H1 (cell line): ENCODE data around the gene DPP10. TPM values are rescaled to one million over a fixed set of nuclear protein-coding genes. Genes with fewer than 3 reads are reported as not detected.

ENCODE experiments used
- CTCF ChIA-PET: fragments of 300-600 bp; sonication (Branson Sonifier 250); formaldehyde crosslinking; loops from one replicate; lab custom pipeline; 2021; ENCODE audit not compliant: partially characterized antibody; lab: Charles Lee
- POLR2A ChIA-PET: fragments of 300-600 bp; sonication (Branson Sonifier 250); formaldehyde crosslinking; loops from one replicate; lab custom pipeline; 2021; ENCODE audit warnings: inconsistent platforms; ENCODE audit not compliant: partially characterized antibody; lab: Charles Lee
- DNase-seq, 2 experiments: peaks; one replicate each; pipeline versions ENCODE4 v3.0.0 to v3.0.0-alpha.2; 2010 to 2022; ENCODE audit warnings: low spot score in 2 of 2, low read depth in 1 of 2, mixed read lengths in 1 of 2
- FAIRE-seq: peaks from 2 replicates; lab custom pipeline; 2011; peaks lifted over from hg19 to GRCh38; lab: Jason Lieb, UNC
- H2AFZ ChIP-seq: 2 replicates; pipeline ENCODE4 v1.8.1; 2012; ENCODE audit warnings: low read length, inconsistent platforms
- H2AK5ac ChIP-seq: 2 replicates; pipeline ENCODE4 v1.6.1; 2013; ENCODE audit warnings: low read depth, low read length
- H2BK120ac ChIP-seq: replicated peaks from 2 replicates; pipeline ENCODE3; 2013; ENCODE audit warnings: low read depth, low read length, inconsistent platforms
- H2BK12ac ChIP-seq: 2 replicates; pipeline ENCODE4 v1.6.1; 2013; ENCODE audit warnings: low read depth, low read length
- H2BK15ac ChIP-seq: 2 replicates; pipeline ENCODE4 v1.6.1; 2013; ENCODE audit warnings: low read length
- H2BK20ac ChIP-seq: 2 replicates; pipeline ENCODE4 v1.6.1; 2013; ENCODE audit warnings: low read length
- H2BK5ac ChIP-seq: 2 replicates; pipeline ENCODE4 v1.6.1; 2013; ENCODE audit warnings: low read depth, low read length
- H3K14ac ChIP-seq: 2 replicates; pipeline ENCODE4 v1.6.1; 2013; ENCODE audit warnings: inconsistent platforms; ENCODE audit not compliant: insufficient read length
- H3K18ac ChIP-seq: 2 replicates; pipeline ENCODE4 v1.6.1; 2013; ENCODE audit warnings: low read length; ENCODE audit errors: extremely low read depth
- H3K23ac ChIP-seq: 2 replicates; pipeline ENCODE4 v1.6.1; 2013; ENCODE audit warnings: inconsistent platforms; ENCODE audit not compliant: insufficient read length
- H3K23me2 ChIP-seq: 2 replicates; pipeline ENCODE4 v1.6.1; 2013; ENCODE audit warnings: low read depth, low read length
- H3K27ac ChIP-seq: 2 replicates; pipeline ENCODE4 v1.6.1; 2011; ENCODE audit warnings: low read depth, low read length, inconsistent platforms
- H3K27me3 ChIP-seq, 4 experiments: replicated peaks in 1 of 4; 1 replicate in 1 of 4; 2 replicates in 3 of 4; pipeline versions ENCODE4 v1.6.1 to v1.8.1; 2011 to 2013; ENCODE audit warnings: low read length in 3 of 4, mild to moderate bottlenecking in 3 of 4, inconsistent platforms in 2 of 4, mixed read lengths in 2 of 4, moderate library complexity in 1 of 4; ENCODE audit not compliant: control insufficient read depth in 3 of 4, insufficient read depth in 3 of 4; ENCODE audit errors: extremely low read depth in 1 of 4
- H3K36me3 ChIP-seq, 4 experiments: 2 replicates each; pipeline versions ENCODE4 v1.6.1 to v1.8.1; 2011 to 2013; ENCODE audit warnings: mild to moderate bottlenecking in 4 of 4, low read length in 3 of 4, moderate library complexity in 2 of 4, control low read depth in 1 of 4, inconsistent platforms in 1 of 4; ENCODE audit not compliant: insufficient read depth in 4 of 4, control insufficient read depth in 2 of 4
- H3K4ac ChIP-seq: replicated peaks from 2 replicates; pipeline ENCODE3; 2013; ENCODE audit warnings: low read length, low read depth, mixed read lengths, inconsistent platforms; ENCODE audit not compliant: insufficient read length
- H3K4me1 ChIP-seq, 4 experiments: replicated peaks in 1 of 4; 1 replicate in 1 of 4; 2 replicates in 3 of 4; pipeline versions ENCODE4 v1.6.1 to v1.8.1; 2011 to 2013; ENCODE audit warnings: low read length in 3 of 4, inconsistent platforms in 2 of 4, mixed read lengths in 1 of 4; ENCODE audit not compliant: insufficient read depth in 4 of 4, control insufficient read depth in 3 of 4
- H3K4me2 ChIP-seq, 2 experiments: 2 replicates each; pipeline versions ENCODE4 v1.6.1 to v1.8.1; 2011 to 2013; ENCODE audit warnings: low read depth in 2 of 2, low read length in 2 of 2, control low read depth in 1 of 2, inconsistent platforms in 1 of 2, mild to moderate bottlenecking in 1 of 2; ENCODE audit not compliant: insufficient read depth in 1 of 2
- H3K4me3 ChIP-seq, 4 experiments: fragments of 200-600, 300-600 bp in 1 of 4; sonication (generic), shearing (Covaris generic), sonication (Bioruptor Twin) in 1 of 4; 2 replicates each; pipeline versions ENCODE4 v1.5.1 to v1.8.1; 2011 to 2016; ENCODE audit warnings: low read length in 4 of 4, low read depth in 3 of 4, control low read depth in 2 of 4, inconsistent platforms in 2 of 4, mild to moderate bottlenecking in 2 of 4, mixed read lengths in 1 of 4, moderate library complexity in 1 of 4; ENCODE audit not compliant: insufficient read depth in 2 of 4; ENCODE audit errors: extremely low read depth in 1 of 4
- H3K56ac ChIP-seq: replicated peaks from 2 replicates; pipeline ENCODE3; 2013; ENCODE audit warnings: low read depth, mild to moderate bottlenecking, mixed read lengths, low read length, inconsistent platforms; ENCODE audit not compliant: insufficient read length
- H3K79me1 ChIP-seq: 2 replicates; pipeline ENCODE4 v1.6.1; 2013; ENCODE audit warnings: low read depth, low read length, control low read depth
- H3K79me2 ChIP-seq, 2 experiments: 2 replicates each; pipeline versions ENCODE4 v1.6.1 to v1.8.1; 2012 to 2013; ENCODE audit warnings: low read length in 2 of 2, mild to moderate bottlenecking in 2 of 2, inconsistent platforms in 1 of 2; ENCODE audit not compliant: insufficient read depth in 2 of 2, control insufficient read depth in 1 of 2
- H3K9ac ChIP-seq, 4 experiments: replicated peaks in 1 of 4; 1 replicate in 1 of 4; 2 replicates in 3 of 4; pipeline versions ENCODE4 v1.6.1 to v1.8.1; 2011 to 2013; ENCODE audit warnings: low read depth in 3 of 4, low read length in 3 of 4, control low read depth in 2 of 4, mild to moderate bottlenecking in 2 of 4, moderate library complexity in 2 of 4, inconsistent platforms in 1 of 4; ENCODE audit errors: extremely low read depth in 1 of 4
- H3K9me3 ChIP-seq, 2 experiments: 2 replicates each; pipeline versions ENCODE4 v1.6.1 to v1.8.1; 2012 to 2013; ENCODE audit warnings: mild to moderate bottlenecking in 2 of 2, moderate library complexity in 2 of 2, control low read depth in 1 of 2, inconsistent platforms in 1 of 2, low read depth in 1 of 2, low read length in 1 of 2, mixed read lengths in 1 of 2; ENCODE audit not compliant: insufficient read depth in 2 of 2
- H4K20me1 ChIP-seq, 2 experiments: replicated peaks in 1 of 2; 2 replicates each; pipeline versions ENCODE3 to v1.8.1; 2011 to 2013; ENCODE audit warnings: inconsistent platforms in 2 of 2, low read length in 2 of 2, mild to moderate bottlenecking in 1 of 2; ENCODE audit not compliant: insufficient read depth in 2 of 2, control insufficient read depth in 1 of 2
- H4K5ac ChIP-seq: 2 replicates; pipeline ENCODE4 v1.6.1; 2013; ENCODE audit warnings: low read length, low read depth, mixed read lengths, inconsistent platforms; ENCODE audit not compliant: insufficient read length
- H4K8ac ChIP-seq: 2 replicates; pipeline ENCODE4 v1.8.0; 2013; ENCODE audit warnings: mild to moderate bottlenecking, moderate library complexity, low read length, inconsistent platforms; ENCODE audit not compliant: insufficient read depth; ENCODE audit errors: extremely low read depth
- H4K91ac ChIP-seq: replicated peaks from 2 replicates; pipeline ENCODE3; 2013; ENCODE audit warnings: low read length, mixed read lengths, inconsistent platforms; ENCODE audit not compliant: insufficient read length
- TAF7 ChIP-seq: optimal IDR thresholded peaks from 2 replicates; pipeline ENCODE3; 2011; ENCODE audit warnings: low read depth, mild to moderate bottlenecking, inconsistent platforms, low read length, moderate library complexity, borderline replicate concordance
- WGBS, 2 experiments: shearing (Covaris generic) in 1 of 2; methylation state at CpG; one replicate each; pipeline versions ENCODE4 v1.1.6 to v1.1.7; 2013 to 2015; ENCODE audit warnings: low lambda C conversion rate in 2 of 2, mixed read lengths in 2 of 2, inconsistent platforms in 1 of 2, low coverage in 1 of 2, missing lambda C conversion rate in 1 of 2; ENCODE audit not compliant: insufficient replicate concordance in 2 of 2, insufficient coverage in 1 of 2, insufficient read length in 1 of 2; ENCODE audit errors: extremely low coverage in 1 of 2, missing lambda C conversion rate in 1 of 2; 5-methylcytosine and 5-hydroxymethylcytosine counted together
- polyA plus RNA-seq, 7 experiments: library from polyadenylated mRNA; depleted of rRNA in 3 of 7; stranded (reverse) in 5 of 7; unstranded in 2 of 7; fragments of >200 nt in 5 of 7; fragments of 200-250 nt in 2 of 7; gene quantifications; 1 replicate in 5 of 7; 2 replicates in 1 of 7; 4 replicates in 1 of 7; pipeline versions ENCODE4 v1.2.1 to v1.2.3, GENCODE V29; 2011 to 2013; ENCODE audit warnings: missing spikeins in 2 of 7, mixed read lengths in 2 of 7
- total RNA-seq: library from RNA; stranded (reverse); fragmentation: NEBNext Ultra II Directional; extraction: Animal tissue kit (Norgen Biotek cat#: 25700); gene quantifications from 2 replicates; pipeline ENCODE4 v1.2.1, GENCODE V29; 2021
- TF ChIP-seq, protein P1 (sequence below): IDR thresholded peaks from 2 replicates; pipeline ENCODE4 v1.6.1; 2012; ENCODE audit warnings: inconsistent platforms

Gene DPP10
- total and polyA plus RNA-seq, 2 of the 8 experiments (the other 6 are each of a cell fraction or from before 2014, with no cell fraction given), result 3.3 to 7.2 TPM

DNA sequence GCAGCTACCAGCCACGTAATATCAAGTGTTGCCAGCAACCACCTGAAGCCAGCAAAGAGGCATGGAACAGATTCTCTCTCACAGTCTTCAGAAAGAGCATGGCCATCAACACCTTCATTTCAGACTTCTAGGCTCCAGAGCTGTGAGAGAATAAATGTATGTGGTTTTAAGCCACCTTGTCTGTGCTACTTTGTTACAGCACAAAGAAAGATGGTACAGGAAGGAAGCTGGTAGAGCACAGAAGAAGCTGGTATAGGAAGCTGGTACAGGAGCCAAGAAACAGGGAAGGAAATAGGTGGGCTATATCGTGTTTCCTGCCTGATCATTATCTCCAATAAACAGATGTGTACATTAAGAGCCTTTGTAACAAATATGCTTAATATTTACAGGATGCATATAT is 217.4 kb downstream of the DPP10 start:
- no peak for FAIRE-seq
- TF ChIP-seq, protein P1, sequence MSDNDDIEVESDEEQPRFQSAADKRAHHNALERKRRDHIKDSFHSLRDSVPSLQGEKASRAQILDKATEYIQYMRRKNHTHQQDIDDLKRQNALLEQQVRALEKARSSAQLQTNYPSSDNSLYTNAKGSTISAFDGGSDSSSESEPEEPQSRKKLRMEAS, result no peak
- TF ChIP-seq TAF7, result no peak

More for the DNA sequence above, 217.4 kb downstream of the DPP10 start:
- no peak overlapping the region for H3K14ac ChIP-seq
- ChIA-PET CTCF (no interaction called here), POLR2A (no interaction called here)
- H3K9ac ChIP-seq, result no peak overlapping the region
- H3K79me1 ChIP-seq, result no peaks in the 10 kb centered on the region
- H3K27ac ChIP-seq, result no peak overlapping the region
- H3K4me3 ChIP-seq, result no peak overlapping the region
- H3K9me3 ChIP-seq, result no peaks in the 10 kb centered on the region
- H3K23me2 ChIP-seq, result no peaks in the 10 kb centered on the region
- H2BK120ac ChIP-seq, result no peak overlapping the region
- no peak overlapping the region for H3K18ac ChIP-seq
- H3K4ac ChIP-seq, result no peak overlapping the region
- 0 out of 2 replicates have a peak overlapping the region, but pooled peaks have one; percentile 57 for H2AFZ ChIP-seq
- H3K56ac ChIP-seq, result no peak overlapping the region
- H3K23ac ChIP-seq, result no peak overlapping the region
- H2BK15ac ChIP-seq, result no peak overlapping the region
- H2BK5ac ChIP-seq, result no peak overlapping the region
- no peak overlapping the region for H2BK20ac ChIP-seq
- H3K4me2 ChIP-seq, result no peak overlapping the region
- H4K5ac ChIP-seq, result no peak overlapping the region
- H4K91ac ChIP-seq, result no peak overlapping the region
- H4K20me1 ChIP-seq, result no peaks in the 10 kb centered on the region
- no peaks in the 10 kb centered on the region for H3K36me3 ChIP-seq
- no peaks in the 10 kb centered on the region for H3K27me3 ChIP-seq
- peaks cover 0 to 4% (median 0%) of the 10 kb centered on the region in 4 experiments; a peak in 1 of 7 replicates for H3K4me1 ChIP-seq
- WGBS, 2 experiments, result 84% methylated on average over 2 of the region's 2 CpGs; no CpG with 5 or more reads in 1 of the 2 experiments
- H4K8ac ChIP-seq, result no peak overlapping the region
- no peak for DNase-seq
- no peak overlapping the region for H2AK5ac ChIP-seq
- H2BK12ac ChIP-seq, result no peak overlapping the region
- no peaks in the 10 kb centered on the region for H3K79me2 ChIP-seq
